ENCODE results near the gene INSYN2B.

INSYN2B gene

DNA sequence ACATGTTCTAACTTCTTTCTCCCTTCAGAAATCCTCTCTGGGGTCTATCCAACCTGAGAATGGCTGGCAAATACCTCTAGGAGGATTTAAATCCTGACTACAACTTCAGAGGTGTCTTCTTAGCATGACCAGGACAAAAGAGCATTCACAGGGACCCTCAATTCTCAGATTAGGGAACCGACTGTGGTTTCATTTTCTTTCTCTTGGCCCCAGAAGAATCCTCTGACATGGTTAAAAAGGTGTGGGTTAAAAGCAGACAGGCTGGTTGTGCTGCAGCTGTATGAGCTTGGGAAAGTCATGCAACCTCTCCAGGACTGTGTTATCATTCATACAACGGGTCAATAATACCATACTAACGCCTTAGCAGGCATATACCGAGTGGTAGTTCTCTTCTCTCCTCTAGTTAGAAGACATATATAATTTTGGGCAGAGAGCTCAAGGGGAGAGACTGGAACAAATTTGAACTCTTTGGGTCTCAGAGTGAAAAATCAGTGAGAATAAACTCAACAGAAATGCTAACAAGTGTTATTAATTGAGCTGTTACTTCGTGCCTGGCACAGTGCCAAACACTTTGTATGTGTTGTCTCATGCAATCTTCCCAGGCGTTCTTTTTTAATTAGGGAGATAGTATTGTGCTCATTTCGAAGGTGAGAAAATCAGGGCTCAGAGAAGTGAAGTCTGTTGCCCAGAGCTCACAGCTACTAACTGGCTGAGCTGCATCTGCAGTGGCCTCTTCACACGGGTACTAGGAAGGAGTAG, 35.2 kb downstream of the INSYN2B start:
- ChIA-PET POLR2A (interaction anchor here (1.1 to 1.4 kb wide), 2 partner anchors 26 to 249 kb away, joined by 4 to 6 read pairs; no protein-coding TSS in a partner anchor), CTCF (interaction anchor here (1.2 to 4.6 kb wide), 2 partner anchors 10 to 35 kb away, joined by 3 to 32 read pairs; partner anchors contain the start of gene INSYN2B)
- DNase-seq (ENCODE audit: low read depth, low spot score): no peak
- H3K4me3 ChIP-seq (ENCODE audit: low read depth, low read length): no peak overlapping the region
- TF ChIP-seq, protein P1, sequence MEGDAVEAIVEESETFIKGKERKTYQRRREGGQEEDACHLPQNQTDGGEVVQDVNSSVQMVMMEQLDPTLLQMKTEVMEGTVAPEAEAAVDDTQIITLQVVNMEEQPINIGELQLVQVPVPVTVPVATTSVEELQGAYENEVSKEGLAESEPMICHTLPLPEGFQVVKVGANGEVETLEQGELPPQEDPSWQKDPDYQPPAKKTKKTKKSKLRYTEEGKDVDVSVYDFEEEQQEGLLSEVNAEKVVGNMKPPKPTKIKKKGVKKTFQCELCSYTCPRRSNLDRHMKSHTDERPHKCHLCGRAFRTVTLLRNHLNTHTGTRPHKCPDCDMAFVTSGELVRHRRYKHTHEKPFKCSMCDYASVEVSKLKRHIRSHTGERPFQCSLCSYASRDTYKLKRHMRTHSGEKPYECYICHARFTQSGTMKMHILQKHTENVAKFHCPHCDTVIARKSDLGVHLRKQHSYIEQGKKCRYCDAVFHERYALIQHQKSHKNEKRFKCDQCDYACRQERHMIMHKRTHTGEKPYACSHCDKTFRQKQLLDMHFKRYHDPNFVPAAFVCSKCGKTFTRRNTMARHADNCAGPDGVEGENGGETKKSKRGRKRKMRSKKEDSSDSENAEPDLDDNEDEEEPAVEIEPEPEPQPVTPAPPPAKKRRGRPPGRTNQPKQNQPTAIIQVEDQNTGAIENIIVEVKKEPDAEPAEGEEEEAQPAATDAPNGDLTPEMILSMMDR (IDR thresholded peaks at IDR 0.05; ENCODE audit: insufficient read depth, low read length, missing control alignments): no peak

DNA sequence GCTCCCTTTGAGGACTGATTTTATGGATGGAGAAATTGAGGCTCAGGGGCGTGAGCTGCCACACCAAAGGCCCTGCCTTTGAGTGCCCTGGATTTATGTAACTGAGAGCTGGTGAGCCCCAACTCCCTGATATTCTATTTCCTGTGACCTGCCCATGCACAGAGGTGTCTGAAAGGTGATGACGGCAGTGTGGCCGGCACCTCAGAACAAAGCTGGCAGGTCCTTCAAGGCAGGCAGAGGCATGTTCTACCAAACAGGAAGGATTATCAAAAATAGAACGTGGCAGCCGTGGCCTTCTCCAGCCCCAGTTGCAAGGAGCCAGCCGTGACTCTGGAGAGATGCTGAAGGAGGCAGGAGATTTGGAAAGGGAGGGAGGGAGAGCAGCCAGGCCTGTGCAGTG, 36.2 kb downstream of the INSYN2B start:
- CTCF ChIA-PET: interaction anchor here (4.6 kb wide), 1 partner anchor 36 kb away, joined by 32 read pairs; the partner anchor contains the start of gene INSYN2B
- no peak overlapping the region for H3K4me3 ChIP-seq (ENCODE audit: low read depth, low read length)
- no peak for DNase-seq (ENCODE audit: low read depth, low spot score)
- TF ChIP-seq, protein P1 (IDR thresholded peaks at IDR 0.05; ENCODE audit: insufficient read depth, low read length, missing control alignments): no peak
- POLR2A ChIA-PET: no interaction called here

GRCh38 chr5:169943026-169943425, 37.3 kb downstream of the INSYN2B start:
- CTCF ChIA-PET: interaction anchor here (0.7 to 1.1 kb wide), 5 partner anchors 19 to 241 kb away, joined by 3 to 6 read pairs (median 3); partner anchors contain the start of gene INSYN2B
- no peak for DNase-seq (ENCODE audit: low read depth, low spot score)
- TF ChIP-seq, protein P1 (IDR thresholded peaks at IDR 0.05; ENCODE audit: insufficient read depth, low read length, missing control alignments): no peak
- POLR2A ChIA-PET: no interaction called here
- H3K4me3 ChIP-seq (ENCODE audit: low read depth, low read length): no peak overlapping the region

DNA sequence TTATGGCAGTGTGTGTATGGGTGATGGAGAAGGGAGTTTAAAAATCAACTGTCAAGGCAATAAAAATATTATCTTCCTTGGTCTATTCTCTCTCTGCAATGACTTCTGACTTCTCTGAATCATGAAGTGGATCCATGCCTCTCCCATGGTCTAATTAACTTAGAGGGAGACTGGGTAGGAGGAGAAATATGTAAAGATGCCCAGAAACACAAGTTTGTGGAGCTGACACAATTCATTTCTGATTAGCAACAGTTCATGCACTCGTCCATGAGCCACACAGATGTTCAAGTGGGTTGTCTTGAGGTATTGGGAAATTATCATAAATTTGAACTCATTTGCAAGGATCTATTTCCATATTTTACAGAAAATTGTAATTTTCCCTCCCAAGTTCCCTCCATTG, 38.1 kb downstream of the INSYN2B start:
- peak; percentile 47 for DNase-seq (ENCODE audit: low read depth, low spot score)
- ChIA-PET POLR2A (no interaction called here), CTCF (interaction anchor here (1.0 to 1.1 kb wide), 3 partner anchors 18 to 182 kb away, joined by 3 to 4 read pairs (median 3); no protein-coding TSS in a partner anchor)
- TF ChIP-seq, protein P1 (IDR thresholded peaks at IDR 0.05; ENCODE audit: insufficient read depth, low read length, missing control alignments): no peak
- H3K4me3 ChIP-seq (ENCODE audit: low read depth, low read length): no peak overlapping the region

- TF ChIP-seq, protein P1 (IDR thresholded peaks at IDR 0.05; ENCODE audit: insufficient read depth, low read length, missing control alignments): no peak
- ChIA-PET POLR2A (no interaction called here), CTCF (interaction anchor here (1.4 to 2.0 kb wide), 2 partner anchors 39 to 240 kb away, joined by 4 to 7 read pairs; partner anchors contain the start of gene INSYN2B)
- no peak for DNase-seq (ENCODE audit: low read depth, low spot score)
- H3K4me3 ChIP-seq (ENCODE audit: low read depth, low read length): no peak overlapping the region
These were observed 38.8 kb downstream of the INSYN2B start for GRCh38 chr5:169941542-169941941.

DNA sequence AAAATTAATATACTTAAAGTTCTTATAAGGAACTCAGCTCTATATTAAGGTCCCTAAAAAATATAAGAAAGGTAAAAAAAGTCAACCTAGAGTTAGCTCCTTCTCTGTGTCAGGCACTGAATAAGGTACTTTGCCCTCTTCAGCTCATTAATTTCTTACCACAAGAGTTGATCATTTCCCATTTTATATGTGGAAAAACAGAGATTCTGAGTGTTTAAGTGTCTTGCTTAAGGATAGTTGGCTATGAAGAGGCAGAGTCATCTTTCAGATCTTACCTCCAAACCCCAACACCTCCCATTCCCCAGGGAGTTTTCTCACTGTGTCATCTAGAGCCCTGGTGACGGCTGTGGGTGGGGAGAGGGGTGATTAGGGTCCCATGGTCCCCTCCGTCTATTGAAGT, 40.6 kb downstream of the INSYN2B start:
- DNase-seq (ENCODE audit: low read depth, low spot score): no peak
- CTCF ChIA-PET: interaction anchor here (2.0 kb wide), 1 partner anchor 41 kb away, joined by 7 read pairs; the partner anchor contains the start of gene INSYN2B
- H3K4me3 ChIP-seq (ENCODE audit: low read depth, low read length): no peak overlapping the region
- POLR2A ChIA-PET: no interaction called here
- TF ChIP-seq, protein P1 (IDR thresholded peaks at IDR 0.05; ENCODE audit: insufficient read depth, low read length, missing control alignments): no peak
